HS-5 (cell line): ENCODE measurements around the gene GDF11.

Experiments used
- DNase-seq: peaks from one replicate; pipeline ENCODE4 v3.0.0-alpha.2; 2012; ENCODE audit warnings: low read depth

Gene GDF11

DNA sequence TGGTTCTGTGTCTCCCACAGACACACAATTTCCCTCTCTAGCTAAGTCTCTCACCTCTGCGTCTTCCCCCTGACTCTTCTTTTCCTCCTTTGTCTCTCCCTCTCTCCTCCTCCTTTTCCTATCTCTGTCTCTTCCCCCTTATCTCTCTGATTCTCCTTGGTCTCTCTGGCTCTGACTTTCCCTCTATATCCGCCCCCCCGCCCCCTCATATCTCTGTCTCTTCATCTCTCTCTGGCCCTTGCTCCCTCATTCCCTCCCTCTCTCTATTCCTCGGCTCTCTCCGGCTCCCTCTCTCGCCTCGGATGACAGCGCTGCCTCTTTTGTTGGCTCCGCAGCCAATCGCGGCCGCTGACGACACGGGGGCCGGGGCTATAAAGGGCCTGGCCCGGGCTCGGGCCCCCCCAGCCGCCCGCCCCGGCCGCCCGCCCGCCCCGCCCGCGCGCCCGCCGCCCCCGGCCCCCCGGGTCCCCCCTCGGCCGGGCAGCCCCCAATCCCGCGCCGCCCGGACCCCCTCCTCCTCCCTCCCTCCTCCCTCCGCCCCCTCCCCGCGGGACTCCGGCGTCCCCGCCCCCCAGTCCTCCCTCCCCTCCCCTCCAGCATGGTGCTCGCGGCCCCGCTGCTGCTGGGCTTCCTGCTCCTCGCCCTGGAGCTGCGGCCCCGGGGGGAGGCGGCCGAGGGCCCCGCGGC, at the start of gene GDF11:
TSS of gene GDF11 (plus strand) at position 404 of the 687 bp plus-strand sequence. CDS start at position 599, 195 bp downstream.
- no peak for DNase-seq

DNA sequence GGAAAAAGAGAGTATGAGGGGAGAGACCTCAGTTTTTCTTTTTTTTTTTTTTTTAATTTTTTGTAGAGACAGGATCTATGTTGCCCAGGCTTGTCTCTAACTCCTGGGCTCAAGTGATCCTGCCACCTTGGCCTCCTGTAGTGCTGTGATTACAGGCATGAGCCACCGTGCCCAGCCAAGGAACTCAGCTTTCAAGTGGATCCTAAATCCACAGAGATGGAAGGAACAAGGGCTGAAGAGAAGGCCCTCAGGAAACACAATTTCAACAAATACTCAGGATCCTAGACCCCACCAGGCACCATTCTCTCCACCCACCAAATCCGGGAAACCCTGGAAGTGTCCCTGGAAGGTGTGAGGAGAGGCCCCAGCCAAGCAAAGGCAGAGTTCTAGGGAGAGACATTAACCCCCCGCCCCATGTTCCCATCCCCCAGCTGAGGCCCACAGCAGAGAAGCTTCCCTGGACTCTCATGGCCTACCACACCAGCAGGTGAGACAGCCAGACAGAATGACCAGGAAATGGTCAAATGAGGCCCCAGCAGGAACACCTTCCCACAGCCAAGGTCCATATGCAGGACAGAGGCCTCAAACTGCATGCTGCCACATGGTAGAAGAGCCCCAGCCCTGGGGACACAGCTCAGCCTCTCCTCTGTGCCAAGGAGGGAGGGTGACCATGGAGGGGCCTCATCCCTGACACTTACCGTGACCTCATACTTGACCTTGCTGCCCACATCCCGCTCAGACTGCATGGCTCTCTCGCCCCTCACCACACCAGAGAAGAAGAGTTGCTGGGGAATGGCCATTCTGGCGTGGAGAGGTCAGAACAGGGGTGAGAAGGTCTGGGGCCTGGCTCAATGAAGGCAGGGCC, 49.4 kb upstream of the GDF11 start:
- DNase-seq: no peak

DNA sequence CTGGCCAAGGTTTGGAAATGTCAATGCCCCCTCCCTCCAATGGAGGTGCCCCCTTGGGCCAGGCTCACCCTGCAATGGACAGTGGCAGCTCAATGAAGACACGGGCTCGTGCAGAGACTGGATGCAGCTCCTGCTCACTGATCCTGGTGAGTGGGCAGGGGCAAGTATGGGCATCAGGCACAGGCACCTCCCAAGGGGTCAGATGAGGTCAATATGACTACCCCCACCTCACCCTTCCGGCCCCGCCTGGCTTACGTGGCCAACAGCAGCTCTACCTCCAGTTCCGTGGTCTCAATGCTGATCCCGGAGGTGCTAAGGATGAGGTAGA, 48.8 kb upstream of the GDF11 start:
- DNase-seq: no peak

DNA sequence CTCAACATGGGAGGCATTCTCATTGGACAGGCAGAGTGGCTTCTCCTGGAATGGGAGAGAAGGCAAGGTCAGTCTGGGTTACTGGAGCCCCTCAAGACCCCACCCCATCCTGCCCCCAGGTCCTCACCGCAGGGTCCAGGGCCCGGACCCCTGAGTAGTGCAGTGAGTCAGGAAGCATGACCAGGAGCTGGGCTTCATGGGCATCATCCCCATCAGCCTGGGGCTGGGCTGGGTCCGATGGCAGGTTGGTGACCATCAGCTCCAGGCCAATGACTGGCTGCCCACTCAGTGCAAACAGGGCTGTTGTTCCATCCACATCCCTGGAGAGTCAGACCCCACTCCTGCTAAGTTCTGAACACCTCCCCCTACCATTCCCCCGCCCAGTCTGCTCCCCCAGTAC, 48.3 kb upstream of the GDF11 start:
- no peak for DNase-seq

DNA sequence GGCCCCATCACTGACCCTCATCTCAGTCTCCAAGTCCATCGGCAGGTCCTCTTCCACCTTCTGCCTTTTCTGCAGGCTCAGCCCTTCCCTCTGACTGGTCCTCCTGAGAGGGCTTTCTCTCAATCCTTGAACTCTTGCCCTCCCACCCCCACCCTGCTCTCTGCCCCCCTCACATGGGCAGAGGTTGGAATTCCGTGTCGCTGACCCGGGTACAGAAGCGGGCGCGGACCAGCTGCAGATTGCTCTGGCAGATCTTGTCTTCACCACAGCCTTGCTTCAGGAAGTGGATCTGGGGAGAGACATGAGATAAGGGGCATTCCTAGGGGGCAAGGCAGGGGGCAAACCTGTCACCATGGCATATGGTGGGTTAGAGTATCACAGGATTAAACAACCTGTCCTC, 47.6 kb upstream of the GDF11 start:
- no peak for DNase-seq

DNA sequence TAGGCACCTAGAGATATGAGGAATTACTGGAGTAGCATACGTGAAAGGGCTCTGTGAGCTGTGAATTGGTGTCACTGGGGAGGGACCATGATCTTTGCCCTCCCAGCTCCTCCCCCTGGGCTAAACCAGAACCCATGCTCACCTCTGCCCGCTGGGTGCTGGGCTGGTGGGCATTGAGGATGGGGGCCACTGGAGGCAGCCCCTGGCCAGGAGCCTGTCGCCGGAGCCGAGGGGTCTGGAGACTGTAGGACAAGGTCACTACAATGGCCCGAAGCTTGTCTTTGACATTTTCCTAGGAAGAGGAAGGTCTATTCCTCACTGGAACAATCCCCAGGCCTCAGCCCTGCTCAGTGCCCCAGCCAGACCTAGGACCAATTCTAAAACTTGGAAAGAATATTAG, 46.8 kb upstream of the GDF11 start:
- DNase-seq: no peak

DNA sequence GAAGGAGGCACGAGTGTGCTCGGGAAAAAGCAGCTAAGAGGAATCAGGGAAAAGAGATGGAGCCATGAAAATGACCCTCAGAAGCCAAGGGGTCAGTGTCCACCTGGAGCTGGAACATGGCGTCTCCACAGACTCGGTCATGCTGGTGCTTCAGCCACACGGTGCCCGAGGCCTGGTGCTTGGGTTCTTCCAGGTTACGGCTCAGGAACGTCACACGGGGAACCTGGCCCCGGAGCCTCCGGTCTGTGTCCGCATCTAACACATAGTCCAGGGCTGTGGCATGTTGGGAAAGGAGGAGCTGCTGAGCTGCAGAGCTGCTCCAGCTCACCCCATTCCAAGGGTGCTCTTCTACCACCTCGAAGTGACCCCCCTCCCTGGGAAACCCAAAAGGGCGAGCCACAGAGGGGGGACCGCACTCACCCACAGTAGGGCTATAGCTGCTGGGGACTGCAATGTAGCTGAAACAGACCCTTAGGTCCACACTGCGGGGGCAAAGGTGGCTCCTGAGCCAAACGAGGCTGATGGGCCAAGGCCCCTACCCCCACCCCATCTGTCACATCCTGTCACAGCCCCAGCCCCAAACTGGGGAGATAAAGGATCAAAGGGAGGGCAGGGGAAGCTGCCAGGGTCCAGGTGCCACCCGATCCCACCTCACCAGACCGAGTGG, 46.0 kb upstream of the GDF11 start:
- DNase-seq: no peak

DNA sequence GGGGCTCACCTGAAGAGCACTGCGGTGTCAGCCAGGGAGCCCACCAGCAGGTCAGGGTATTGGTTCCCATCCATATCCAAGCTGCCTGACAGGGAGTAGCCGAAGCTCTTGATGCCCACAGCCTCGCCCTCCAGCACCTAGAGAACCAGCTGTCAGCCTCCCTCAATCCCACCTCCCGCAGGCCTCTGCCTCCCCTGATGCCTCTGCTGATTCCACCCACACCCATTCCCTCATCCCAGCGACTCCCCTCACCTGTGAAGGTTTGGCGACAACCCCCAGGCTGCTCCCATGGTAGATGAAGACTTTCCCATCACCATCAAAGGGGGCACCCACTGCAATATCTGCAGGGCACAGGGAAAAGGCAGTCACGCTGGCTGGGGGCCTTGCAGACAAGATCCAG, 45.2 kb upstream of the GDF11 start:
- no peak for DNase-seq

DNA sequence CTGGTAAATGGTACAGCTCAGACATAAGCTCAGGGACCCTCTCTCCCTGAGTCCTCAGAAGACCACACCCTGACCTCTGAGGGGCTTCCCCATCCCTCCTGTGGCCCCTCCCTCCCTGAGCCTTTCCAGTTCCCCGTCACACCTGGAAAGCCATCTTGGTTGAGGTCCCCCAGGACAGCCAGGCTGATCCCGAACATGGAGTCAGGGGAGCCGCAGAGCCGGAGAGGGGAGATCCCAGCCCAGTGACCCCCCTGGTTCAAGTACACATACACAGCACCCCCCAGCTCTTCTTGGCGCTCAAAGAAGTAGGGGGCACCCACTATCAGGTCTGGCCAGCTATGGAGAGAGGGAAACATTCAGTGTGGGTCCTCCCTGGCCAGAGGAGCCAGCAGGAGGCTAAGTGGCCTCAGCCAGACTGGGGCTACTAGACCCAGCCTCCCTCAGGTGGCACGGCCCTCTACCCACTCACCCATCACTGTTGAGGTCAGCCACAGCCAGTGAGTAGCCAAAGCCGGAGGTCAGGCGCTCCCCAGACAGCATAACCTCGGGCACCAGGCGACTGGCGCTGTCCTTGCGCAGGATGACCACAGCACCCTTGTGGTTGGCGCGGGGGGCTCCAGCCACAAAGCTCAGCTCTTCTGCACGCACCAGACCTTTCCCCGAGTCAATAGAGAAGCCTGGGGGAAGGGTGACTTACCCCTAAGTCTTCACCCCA, 44.5 kb upstream of the GDF11 start:
- DNase-seq: no peak

DNA sequence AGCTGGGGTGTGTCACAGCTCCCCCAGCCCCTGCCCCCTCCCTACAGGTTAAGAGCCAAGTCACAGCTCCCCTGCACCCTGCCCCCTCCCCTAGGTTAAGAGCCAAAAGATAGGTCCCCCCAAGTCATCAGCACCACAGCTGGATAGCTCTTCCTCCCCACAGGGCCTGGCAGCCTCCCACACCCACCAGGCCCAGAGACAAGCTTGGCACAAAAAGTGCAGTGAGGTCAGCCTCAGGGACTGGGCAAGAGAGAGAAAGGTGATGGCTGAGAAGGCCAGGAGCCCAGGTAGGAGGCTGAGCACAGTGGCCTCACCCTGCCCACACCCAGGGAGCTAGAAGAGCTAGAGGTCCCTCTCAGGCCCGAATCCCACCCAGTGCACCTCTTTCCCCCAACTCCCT, 44.0 kb upstream of the GDF11 start:
- DNase-seq: no peak

DNA sequence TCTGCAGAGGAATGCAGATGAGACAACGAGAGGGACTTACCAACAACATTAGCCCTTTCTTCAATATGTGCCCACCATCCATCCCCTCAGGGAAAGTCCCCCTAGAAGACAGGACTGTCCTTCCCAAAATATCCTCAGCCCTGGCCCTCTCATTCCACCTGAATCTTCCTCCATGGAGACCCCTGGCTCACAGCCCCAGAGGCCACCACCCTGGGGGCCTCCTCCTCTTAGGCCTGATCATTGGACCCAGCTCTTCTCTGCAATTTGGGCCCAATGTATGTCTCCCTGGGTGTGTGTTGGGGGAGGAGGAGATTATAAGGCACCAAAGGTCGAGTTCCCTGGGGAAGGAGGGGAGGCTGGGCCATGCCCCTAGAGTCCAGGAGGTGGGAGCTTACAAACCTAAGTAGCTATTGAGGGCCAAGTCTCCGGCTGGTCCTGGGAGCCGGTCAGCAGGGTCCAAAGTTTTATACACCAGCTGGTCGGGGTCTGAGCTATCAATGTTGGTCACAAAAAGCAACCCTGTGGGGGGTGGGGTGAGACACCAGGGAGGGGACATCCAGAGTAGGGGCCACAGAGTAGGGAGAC, 43.4 kb upstream of the GDF11 start:
- no peak for DNase-seq

DNA sequence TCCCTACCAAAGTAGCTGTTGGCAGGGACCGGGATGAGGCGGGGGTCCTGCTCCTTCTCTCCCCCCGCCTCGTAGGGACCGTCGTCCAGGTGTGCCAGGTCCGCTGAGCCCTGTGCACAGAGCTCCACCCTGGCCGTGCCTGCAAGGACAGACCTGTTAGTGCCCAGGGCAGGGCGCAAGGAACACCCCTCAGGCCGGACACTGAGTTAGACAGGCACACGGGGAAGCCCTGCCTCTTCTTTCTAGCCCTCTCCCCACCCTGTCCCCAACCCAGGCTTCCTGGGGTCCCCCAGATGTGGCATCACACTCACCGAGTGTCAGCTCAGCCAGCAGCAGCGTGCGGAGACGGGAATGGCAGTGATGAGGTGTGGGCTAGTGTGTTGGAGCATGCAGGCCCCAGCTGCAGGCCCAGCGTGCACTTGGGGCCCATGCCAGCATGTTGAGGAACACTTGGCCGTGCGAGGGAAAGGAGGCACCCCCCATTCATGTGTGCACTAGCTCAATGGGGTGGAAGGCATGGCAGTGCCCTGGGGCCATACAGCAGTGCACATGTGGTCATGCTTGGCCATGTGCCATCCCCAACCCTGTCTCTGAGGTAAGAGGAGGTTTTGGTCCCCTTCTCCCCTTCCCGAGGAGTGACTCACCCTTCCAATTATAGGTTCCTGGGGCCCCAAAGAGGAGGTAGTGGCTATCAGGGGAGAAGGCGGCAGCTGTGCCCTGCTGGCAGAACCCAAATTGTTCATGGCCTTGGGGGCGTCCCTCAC, 42.5 kb upstream of the GDF11 start:
- DNase-seq: no peak

DNA sequence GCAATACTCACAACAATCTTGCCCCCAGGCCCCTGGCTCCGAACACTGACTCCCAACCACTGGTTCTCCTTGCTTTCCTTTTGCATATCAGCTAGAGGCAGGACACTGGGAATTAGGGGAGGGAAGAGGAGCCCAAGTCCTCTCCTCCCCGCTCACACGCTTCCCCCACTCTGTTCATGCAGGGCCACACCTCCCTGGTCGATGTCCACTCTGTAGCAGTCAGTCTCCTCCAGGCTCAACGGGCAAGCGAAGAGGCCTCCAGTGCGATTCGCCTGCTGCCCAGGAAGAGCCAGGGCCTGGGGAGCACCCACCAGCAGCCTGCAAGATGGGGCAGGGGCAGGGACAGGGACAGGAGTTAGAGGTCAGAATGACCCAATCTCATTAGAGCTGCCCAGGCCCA, 40.1 kb upstream of the GDF11 start:
- no peak for DNase-seq

DNA sequence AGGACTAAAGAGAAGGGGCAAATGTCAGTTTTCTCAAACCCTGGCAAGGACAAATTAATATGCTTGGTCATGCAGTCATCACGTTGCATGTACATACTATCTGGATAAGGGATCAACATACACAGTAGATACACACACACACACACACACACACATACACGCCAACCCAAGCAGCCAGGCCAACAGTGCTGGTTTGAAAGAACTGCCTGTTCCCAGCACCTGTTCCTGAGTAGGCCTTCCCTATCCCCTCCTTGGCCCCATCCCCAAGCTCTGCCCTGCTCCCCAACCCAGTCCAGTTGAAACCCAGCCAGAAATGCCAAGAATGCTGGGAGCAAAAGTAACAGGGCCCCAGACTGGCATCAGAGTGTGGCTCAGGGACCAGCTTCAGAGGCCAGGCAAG, 39.6 kb upstream of the GDF11 start:
- DNase-seq: no peak

DNA sequence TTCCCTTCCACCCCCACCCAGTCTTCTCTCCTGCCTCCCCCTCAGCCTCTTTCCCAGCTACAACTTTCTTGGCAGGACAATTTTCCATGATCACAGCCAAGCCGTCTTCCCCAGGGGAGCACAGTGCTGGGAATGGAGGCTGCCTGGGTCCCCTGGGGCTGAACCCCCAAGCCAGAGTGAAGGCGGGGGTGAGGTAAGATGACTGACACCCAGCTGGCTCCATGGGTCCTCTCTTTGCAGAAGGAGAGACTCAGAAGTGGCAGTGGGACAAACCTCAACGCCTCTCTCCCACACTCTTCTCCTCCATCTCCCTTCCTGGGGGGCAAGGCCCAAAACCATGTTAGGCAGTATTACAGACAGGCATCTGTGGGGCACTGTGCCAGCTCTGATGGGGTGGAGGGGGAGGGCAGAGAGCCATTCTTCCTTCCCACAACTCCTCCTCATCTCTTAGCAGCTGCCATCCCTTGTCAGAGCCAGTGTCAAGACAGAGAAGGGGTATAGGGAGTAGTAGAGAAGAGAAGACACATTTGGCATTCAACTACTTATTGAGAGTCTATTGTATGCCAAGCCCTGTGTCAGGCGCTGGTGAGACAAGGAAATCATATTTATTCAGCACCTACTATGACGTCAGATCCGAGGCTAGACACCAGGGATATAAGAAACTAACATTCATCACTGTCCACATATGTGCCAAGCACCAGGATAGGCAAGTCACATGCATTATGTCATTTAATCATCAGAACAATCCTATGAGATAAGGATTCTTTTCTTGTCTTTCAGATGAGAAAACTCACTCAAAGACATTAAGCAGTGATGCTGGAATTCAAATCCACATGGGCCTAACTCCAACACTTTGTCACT, 38.8 kb upstream of the GDF11 start:
- no peak for DNase-seq

DNA sequence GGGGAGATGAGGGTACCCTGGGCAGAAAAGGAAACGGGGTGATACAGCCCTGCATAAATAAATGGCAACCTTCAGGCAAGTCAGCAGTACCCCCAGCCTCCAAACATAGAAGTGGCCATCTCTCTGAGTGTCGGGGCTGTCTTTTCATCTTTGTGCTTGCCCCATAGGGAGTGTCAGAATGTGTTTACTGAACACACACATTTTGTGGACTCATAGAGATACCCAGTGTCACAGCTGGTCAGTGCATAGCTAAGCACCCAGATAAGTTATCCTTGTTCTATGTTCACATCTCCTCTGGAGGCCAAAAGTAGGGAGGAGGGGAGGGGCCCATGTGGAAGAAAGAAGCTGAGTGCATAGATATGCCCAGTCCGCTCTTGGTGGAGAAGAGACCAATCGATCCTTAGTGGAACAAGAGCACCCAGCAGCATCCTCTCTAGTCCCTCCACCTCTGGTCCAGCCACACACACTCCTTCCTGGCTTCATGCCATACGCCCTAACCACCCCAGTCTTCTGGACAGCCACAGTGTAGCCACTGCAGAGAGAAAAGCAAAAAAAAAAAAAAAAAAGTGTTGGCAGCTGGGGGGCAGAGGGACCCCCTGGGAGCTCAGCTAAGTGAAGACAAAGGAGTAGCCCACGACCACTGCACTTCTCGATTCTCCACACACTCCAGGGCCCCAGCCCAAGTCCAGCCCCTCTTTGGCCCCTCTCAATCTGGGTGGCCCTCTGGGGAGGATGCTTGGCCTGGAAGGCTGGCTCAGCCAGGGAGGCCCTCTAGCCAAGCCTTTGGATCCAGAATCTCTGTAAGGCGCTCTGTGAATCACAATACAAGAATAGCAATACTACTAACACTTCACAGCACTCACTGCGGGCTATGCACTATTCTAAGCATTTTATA, 37.9 kb upstream of the GDF11 start:
- DNase-seq: no peak

DNA sequence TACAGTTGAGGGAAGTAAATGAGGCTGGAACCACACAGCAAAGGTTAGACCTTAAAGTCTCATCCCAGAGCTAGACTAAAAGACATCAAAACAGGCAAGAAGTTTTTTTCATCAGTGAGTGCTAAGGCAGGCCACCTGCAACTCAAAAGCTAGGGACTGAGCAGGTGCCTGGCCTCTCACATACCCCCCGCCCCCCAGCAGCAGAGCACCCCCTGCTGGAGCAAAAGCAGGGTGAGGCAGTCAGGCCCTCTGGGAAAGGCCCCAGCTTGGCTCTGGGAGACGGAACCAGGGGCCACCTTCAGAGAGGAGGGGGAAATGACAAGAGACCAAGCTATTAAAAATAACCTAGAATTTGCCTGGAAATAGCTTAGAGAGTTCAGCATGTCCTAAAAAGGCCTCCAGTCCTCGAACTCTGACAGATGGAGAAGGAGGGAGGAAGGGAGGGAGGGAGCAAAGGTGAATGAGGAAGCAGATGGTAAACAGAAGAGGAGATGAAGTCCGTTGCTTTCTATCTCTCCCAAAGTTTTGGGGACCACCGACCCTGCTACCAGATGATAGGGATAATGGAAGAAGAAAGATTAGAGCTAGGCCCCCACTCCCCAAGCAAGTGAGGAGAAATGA, 37.0 kb upstream of the GDF11 start:
- DNase-seq: no peak

DNA sequence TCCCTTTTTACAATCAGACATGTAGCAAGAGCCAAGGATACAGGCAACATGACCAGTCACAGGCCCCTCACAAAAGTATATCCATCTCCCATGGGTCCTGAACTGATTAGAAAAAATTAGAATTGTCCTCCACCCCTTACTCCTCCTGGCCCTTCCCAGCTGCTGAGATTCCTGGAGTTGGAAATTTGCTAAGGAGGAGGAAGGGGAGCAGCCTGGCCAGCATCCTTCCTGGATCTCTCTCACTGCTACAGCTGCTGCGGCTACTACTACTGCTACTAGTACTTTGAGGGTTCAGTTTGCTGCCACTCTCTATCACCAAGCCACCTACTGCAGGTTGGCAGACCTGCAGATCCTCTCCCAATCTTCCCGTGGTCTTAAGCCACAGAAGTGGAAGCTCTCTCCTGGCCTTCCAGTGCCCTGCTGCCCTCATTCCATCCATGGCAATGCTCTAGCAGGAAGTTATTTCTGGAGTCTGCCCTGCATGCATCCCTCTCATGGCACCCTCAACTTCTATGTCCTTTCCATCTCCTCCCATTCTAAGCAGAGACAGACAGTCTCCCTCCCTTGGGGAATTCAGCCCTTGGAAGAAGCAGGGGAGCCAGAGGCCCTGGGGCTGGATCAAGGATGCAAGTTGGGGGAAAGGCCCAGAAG, 36.2 kb upstream of the GDF11 start:
- no peak for DNase-seq
